CD14-positive monocyte (primary cell): ENCODE data around the gene ZBTB17. TPM values are rescaled to one million over a fixed set of nuclear protein-coding genes. Genes with fewer than 3 reads are reported as not detected.

ENCODE experiments used
- DNase-seq, 3 donors: peaks; one replicate each; pipeline ENCODE4 v3.0.0-alpha.2; 2011 to 2022
- H2AFZ ChIP-seq: 2 replicates; pipeline ENCODE4 v1.6.0; 2012; ENCODE audit warnings: mild to moderate bottlenecking, low read depth, low read length, inconsistent platforms; ENCODE audit not compliant: insufficient read depth, poor library complexity, severe bottlenecking
- H3K27ac ChIP-seq, 2 donors: 1 replicate in 1 of 2; 2 replicates in 1 of 2; pipeline ENCODE4 v1.5.1; 2012 to 2013; ENCODE audit warnings: low read length in 2 of 2, control low read depth in 1 of 2, inconsistent platforms in 1 of 2, low read depth in 1 of 2, mild to moderate bottlenecking in 1 of 2
- H3K27me3 ChIP-seq, 2 donors: one replicate each; pipeline versions ENCODE4 v1.6.0 to v1.6.1; 2011 to 2013; ENCODE audit warnings: low read length in 2 of 2; ENCODE audit not compliant: control insufficient read depth in 2 of 2, insufficient read depth in 2 of 2
- H3K36me3 ChIP-seq, 2 donors: replicated peaks in 1 of 2; 1 replicate in 1 of 2; 2 replicates in 1 of 2; pipeline versions ENCODE4 v1.5.1 to v1.6.1; 2012 to 2013; ENCODE audit warnings: low read length in 2 of 2, control low read depth in 1 of 2, inconsistent platforms in 1 of 2, mild to moderate bottlenecking in 1 of 2; ENCODE audit not compliant: insufficient read depth in 2 of 2, control insufficient read depth in 1 of 2
- H3K4me1 ChIP-seq, 2 donors: 1 replicate in 1 of 2; 2 replicates in 1 of 2; pipeline versions ENCODE4 v1.5.1 to v1.6.1; 2012 to 2013; ENCODE audit warnings: low read length in 2 of 2, control low read depth in 1 of 2, inconsistent platforms in 1 of 2, mild to moderate bottlenecking in 1 of 2, moderate library complexity in 1 of 2; ENCODE audit not compliant: insufficient read depth in 2 of 2, control insufficient read depth in 1 of 2
- H3K4me2 ChIP-seq: replicated peaks from 2 replicates; pipeline ENCODE3; 2012; ENCODE audit warnings: low read length, moderate library complexity, mild to moderate bottlenecking; ENCODE audit not compliant: poor library complexity, severe bottlenecking; ENCODE audit errors: extremely low read depth
- H3K4me3 ChIP-seq, 3 experiments: fragments of 200-600 bp in 1 of 3; sonication (generic) in 1 of 3; replicated peaks in 1 of 3; 1 replicate in 2 of 3; 2 replicates in 1 of 3; pipeline ENCODE4 v1.5.1; 2011 to 2013; ENCODE audit warnings: low read length in 3 of 3, mild to moderate bottlenecking in 3 of 3, control low read depth in 2 of 3, low read depth in 2 of 3, inconsistent platforms in 1 of 3, moderate library complexity in 1 of 3
- H3K79me2 ChIP-seq: 2 replicates; pipeline ENCODE4 v1.6.0; 2012; ENCODE audit warnings: mild to moderate bottlenecking, control low read depth, inconsistent platforms, low read length, moderate library complexity; ENCODE audit not compliant: insufficient read depth
- H3K9ac ChIP-seq: 2 replicates; pipeline ENCODE4 v1.6.0; 2017; ENCODE audit warnings: low read length, mild to moderate bottlenecking; ENCODE audit not compliant: insufficient read depth, poor library complexity, severe bottlenecking
- H3K9me3 ChIP-seq, 2 donors: replicated peaks in 1 of 2; 1 replicate in 1 of 2; 2 replicates in 1 of 2; pipeline versions ENCODE4 v1.5.1 to v1.6.1; 2012 to 2013; ENCODE audit warnings: low read length in 2 of 2, control low read depth in 1 of 2; ENCODE audit not compliant: control insufficient read depth in 1 of 2, insufficient read depth in 1 of 2
- H4K20me1 ChIP-seq: 2 replicates; pipeline ENCODE4 v1.6.0; 2012; ENCODE audit warnings: mild to moderate bottlenecking, low read length, control low read depth, moderate library complexity; ENCODE audit not compliant: insufficient read depth
- H3K27ac Mint-ChIP-seq, 7 donors: one replicate each; pipeline ENCODE4 v1.8.0; 2020; ENCODE audit warnings: mild to moderate bottlenecking in 7 of 7, mixed read lengths in 7 of 7, moderate library complexity in 6 of 7, inconsistent platforms in 2 of 7
- H3K27me3 Mint-ChIP-seq, 3 donors: one replicate each; pipeline ENCODE4 v1.8.0; 2021 to 2022; ENCODE audit warnings: low read depth in 3 of 3, mild to moderate bottlenecking in 3 of 3, mixed read lengths in 3 of 3, moderate library complexity in 3 of 3, inconsistent platforms in 1 of 3
- H3K36me3 Mint-ChIP-seq, 2 donors: one replicate each; pipeline ENCODE4 v1.8.0; 2020; ENCODE audit warnings: mixed read lengths in 2 of 2, inconsistent platforms in 1 of 2, mild to moderate bottlenecking in 1 of 2
- H3K4me1 Mint-ChIP-seq: one replicate; pipeline ENCODE4 v1.8.0; 2020; ENCODE audit warnings: mild to moderate bottlenecking, mixed read lengths
- H3K4me3 Mint-ChIP-seq, 2 donors: one replicate each; pipeline ENCODE4 v1.8.0; 2020; ENCODE audit warnings: mild to moderate bottlenecking in 2 of 2, mixed read lengths in 2 of 2, moderate library complexity in 1 of 2
- H3K9me3 Mint-ChIP-seq, 7 donors: one replicate each; pipeline ENCODE4 v1.8.0; 2020 to 2022; ENCODE audit warnings: mixed read lengths in 7 of 7, mild to moderate bottlenecking in 6 of 7, moderate library complexity in 6 of 7, inconsistent platforms in 2 of 7
- WGBS: methylation state at CpG from one replicate; pipeline ENCODE4 v1.1.5; 2013; ENCODE audit warnings: missing lambda C conversion rate; ENCODE audit not compliant: insufficient coverage; 5-methylcytosine and 5-hydroxymethylcytosine counted together
- intact Hi-C, 2 donors: fragments of 100-400 bp; cut with micrococcal nuclease; formaldehyde crosslinking; loops; one replicate each; pipeline versions ENCODE4 v1.15.0 to v1.15.1; 2023
- polyA plus RNA-seq, 3 donors: library from polyadenylated mRNA; depleted of rRNA in 1 of 3; unstranded in 2 of 3; stranded (reverse) in 1 of 3; fragments of 300-500 nt in 2 of 3; fragments of >200 nt in 1 of 3; fragmentation: Illumina TruSeq in 2 of 3; gene quantifications; 1 replicate in 2 of 3; 2 replicates in 1 of 3; pipeline ENCODE4 v1.2.3, GENCODE V29; 2012 to 2021
- TF ChIP-seq, protein P1 (sequence below): fragments of 200-600 bp; IDR thresholded peaks from one replicate; pipeline ENCODE4 v1.8.0; 2022; ENCODE audit warnings: antibody characterized with exemption, mild to moderate bottlenecking

The ZBTB17 gene
- polyA plus RNA-seq, 3 donors: 2.8 to 93.3 (median 7.6) TPM

- intact Hi-C loops: no loop called here
- Histone ChIP-seq H3K79me2 (peaks cover 85% of the 10 kb centered on the region), H4K20me1 (peaks cover 79% of the 10 kb centered on the region), H3K27me3 (no peaks in the 10 kb centered on the region), H3K9me3 (no peaks in the 10 kb centered on the region), H3K36me3 (peaks cover 76 to 90% of the 10 kb centered on the region in 2 donors), H3K4me1 (no peaks in the 10 kb centered on the region), H3K4me2 (no peak overlapping the region), H2AFZ (no peak overlapping the region), H3K4me3 (no peak overlapping the region), H3K27ac (no peak overlapping the region), H3K9ac (no peak overlapping the region)
- H3K27me3 Mint-ChIP-seq: no peaks in the 10 kb centered on the region
- no peak overlapping the region for H3K27ac Mint-ChIP-seq
- peaks cover 56 to 81% of the 10 kb centered on the region in 2 donors for H3K36me3 Mint-ChIP-seq
- DNase-seq: no peak
- H3K9me3 Mint-ChIP-seq: no peaks in the 10 kb centered on the region
- TF ChIP-seq, protein P1, sequence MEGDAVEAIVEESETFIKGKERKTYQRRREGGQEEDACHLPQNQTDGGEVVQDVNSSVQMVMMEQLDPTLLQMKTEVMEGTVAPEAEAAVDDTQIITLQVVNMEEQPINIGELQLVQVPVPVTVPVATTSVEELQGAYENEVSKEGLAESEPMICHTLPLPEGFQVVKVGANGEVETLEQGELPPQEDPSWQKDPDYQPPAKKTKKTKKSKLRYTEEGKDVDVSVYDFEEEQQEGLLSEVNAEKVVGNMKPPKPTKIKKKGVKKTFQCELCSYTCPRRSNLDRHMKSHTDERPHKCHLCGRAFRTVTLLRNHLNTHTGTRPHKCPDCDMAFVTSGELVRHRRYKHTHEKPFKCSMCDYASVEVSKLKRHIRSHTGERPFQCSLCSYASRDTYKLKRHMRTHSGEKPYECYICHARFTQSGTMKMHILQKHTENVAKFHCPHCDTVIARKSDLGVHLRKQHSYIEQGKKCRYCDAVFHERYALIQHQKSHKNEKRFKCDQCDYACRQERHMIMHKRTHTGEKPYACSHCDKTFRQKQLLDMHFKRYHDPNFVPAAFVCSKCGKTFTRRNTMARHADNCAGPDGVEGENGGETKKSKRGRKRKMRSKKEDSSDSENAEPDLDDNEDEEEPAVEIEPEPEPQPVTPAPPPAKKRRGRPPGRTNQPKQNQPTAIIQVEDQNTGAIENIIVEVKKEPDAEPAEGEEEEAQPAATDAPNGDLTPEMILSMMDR: no peak
- no peak overlapping the region for H3K4me3 Mint-ChIP-seq
- 88% methylated on average over 2 of the region's 2 CpGs for WGBS
- peaks cover 7% of the 10 kb centered on the region for H3K4me1 Mint-ChIP-seq
Observed at GRCh38 chr1:15911927-15912326, 64.0 kb downstream of the ZBTB17 start.

GRCh38 chr1:15911141-15911540 lies 64.8 kb downstream of the ZBTB17 start:
- Histone ChIP-seq H3K36me3 (peaks cover 70 to 88% of the 10 kb centered on the region in 2 donors), H3K4me3 (no peak overlapping the region), H3K79me2 (peaks cover 90% of the 10 kb centered on the region), H2AFZ (no peak overlapping the region), H3K4me1 (no peaks in the 10 kb centered on the region), H3K27me3 (no peaks in the 10 kb centered on the region), H3K9ac (no peak overlapping the region), H4K20me1 (peaks cover 79% of the 10 kb centered on the region), H3K4me2 (no peak overlapping the region), H3K9me3 (no peaks in the 10 kb centered on the region), H3K27ac (no peak overlapping the region)
- no peak for DNase-seq
- 100% methylated on average over 1 of the region's 1 CpG for WGBS
- peaks cover 5% of the 10 kb centered on the region for H3K4me1 Mint-ChIP-seq
- no peaks in the 10 kb centered on the region for H3K9me3 Mint-ChIP-seq
- no peak overlapping the region for H3K27ac Mint-ChIP-seq
- TF ChIP-seq, protein P1: no peak
- H3K36me3 Mint-ChIP-seq: peaks cover 50 to 80% of the 10 kb centered on the region in 2 donors
- no peaks in the 10 kb centered on the region for H3K27me3 Mint-ChIP-seq
- intact Hi-C loops: no loop called here
- H3K4me3 Mint-ChIP-seq: no peak overlapping the region
